ENCODE measurements around the gene CTRL.

Gene CTRL

GRCh38 chr16:67892375-67892774, 39.3 kb downstream of the CTRL start:
- no peak for DNase-seq
- H3K27ac ChIP-seq (ENCODE audit: insufficient read depth, low read length, poor library complexity, severe bottlenecking), result no peak overlapping the region
- H3K27me3 ChIP-seq (replicated peaks; ENCODE audit: control insufficient read depth, insufficient read depth, low read length, poor library complexity, severe bottlenecking), result no peaks in the 10 kb centered on the region
- H3K36me3 ChIP-seq (ENCODE audit: control insufficient read depth, insufficient read depth, low read length), result no peaks in the 10 kb centered on the region
- H3K9me3 ChIP-seq (ENCODE audit: control insufficient read depth, low read length), result no peaks in the 10 kb centered on the region
- peaks cover 17% of the 10 kb centered on the region for H3K4me1 ChIP-seq (ENCODE audit: control insufficient read depth, insufficient read depth, low read length, poor library complexity, severe bottlenecking)
- H3K4me3 ChIP-seq (ENCODE audit: insufficient read depth, low read depth, low read length, poor library complexity, severe bottlenecking), result peak overlapping the region; percentile 92

GRCh38 chr16:67888331-67888730, 43.3 kb downstream of the CTRL start:
- peaks cover 25% of the 10 kb centered on the region for H3K36me3 ChIP-seq (ENCODE audit: control insufficient read depth, insufficient read depth, low read length)
- DNase-seq, result no peak
- H3K27ac ChIP-seq (ENCODE audit: insufficient read depth, low read length, poor library complexity, severe bottlenecking), result no peak overlapping the region
- H3K9me3 ChIP-seq (ENCODE audit: control insufficient read depth, low read length), result no peaks in the 10 kb centered on the region
- no peaks in the 10 kb centered on the region for H3K27me3 ChIP-seq (replicated peaks; ENCODE audit: control insufficient read depth, insufficient read depth, low read length, poor library complexity, severe bottlenecking)
- H3K4me3 ChIP-seq (ENCODE audit: insufficient read depth, low read depth, low read length, poor library complexity, severe bottlenecking), result no peak overlapping the region
- H3K4me1 ChIP-seq (ENCODE audit: control insufficient read depth, insufficient read depth, low read length, poor library complexity, severe bottlenecking), result peaks cover 6% of the 10 kb centered on the region

GRCh38 chr16:67886387-67886786, 45.3 kb downstream of the CTRL start:
- Histone ChIP-seq H3K9me3 (ENCODE audit: control insufficient read depth, low read length) (no peaks in the 10 kb centered on the region), H3K4me1 (ENCODE audit: control insufficient read depth, insufficient read depth, low read length, poor library complexity, severe bottlenecking) (no peaks in the 10 kb centered on the region), H3K36me3 (ENCODE audit: control insufficient read depth, insufficient read depth, low read length) (peaks cover 44% of the 10 kb centered on the region), H3K27me3 (replicated peaks; ENCODE audit: control insufficient read depth, insufficient read depth, low read length, poor library complexity, severe bottlenecking) (no peaks in the 10 kb centered on the region), H3K27ac (ENCODE audit: insufficient read depth, low read length, poor library complexity, severe bottlenecking) (no peak overlapping the region), H3K4me3 (ENCODE audit: insufficient read depth, low read depth, low read length, poor library complexity, severe bottlenecking) (no peak overlapping the region)
- DNase-seq, result no peak

- no peak for DNase-seq
- Histone ChIP-seq H3K4me1 (ENCODE audit: control insufficient read depth, insufficient read depth, low read length, poor library complexity, severe bottlenecking) (no peaks in the 10 kb centered on the region), H3K9me3 (ENCODE audit: control insufficient read depth, low read length) (no peaks in the 10 kb centered on the region), H3K36me3 (ENCODE audit: control insufficient read depth, insufficient read depth, low read length) (peaks cover 49% of the 10 kb centered on the region), H3K27ac (ENCODE audit: insufficient read depth, low read length, poor library complexity, severe bottlenecking) (no peak overlapping the region), H3K4me3 (ENCODE audit: insufficient read depth, low read depth, low read length, poor library complexity, severe bottlenecking) (no peak overlapping the region), H3K27me3 (replicated peaks; ENCODE audit: control insufficient read depth, insufficient read depth, low read length, poor library complexity, severe bottlenecking) (no peaks in the 10 kb centered on the region)
These were observed 45.7 kb downstream of the CTRL start for GRCh38 chr16:67885976-67886375.

GRCh38 chr16:67885545-67885944, 46.1 kb downstream of the CTRL start:
- Histone ChIP-seq H3K27ac (ENCODE audit: insufficient read depth, low read length, poor library complexity, severe bottlenecking) (no peak overlapping the region), H3K4me3 (ENCODE audit: insufficient read depth, low read depth, low read length, poor library complexity, severe bottlenecking) (no peak overlapping the region), H3K36me3 (ENCODE audit: control insufficient read depth, insufficient read depth, low read length) (peaks cover 53% of the 10 kb centered on the region)

GRCh38 chr16:67884684-67885083, 47.0 kb downstream of the CTRL start, which contains the start of gene NRN1L:
Gene NRN1L, plus strand, starts transcription at chr16:67884885. Its CDS starts 19 bp downstream, at chr16:67884904.
- no peak within 1 kb of the TSS for H3K4me3 ChIP-seq (ENCODE audit: insufficient read depth, low read depth, low read length, poor library complexity, severe bottlenecking)
- no peaks in the 10 kb centered on the region for H3K4me1 ChIP-seq (ENCODE audit: control insufficient read depth, insufficient read depth, low read length, poor library complexity, severe bottlenecking)
- H3K27me3 ChIP-seq (replicated peaks; ENCODE audit: control insufficient read depth, insufficient read depth, low read length, poor library complexity, severe bottlenecking), result no peaks in the 10 kb centered on the region
- no peak within 1 kb of the TSS for H3K27ac ChIP-seq (ENCODE audit: insufficient read depth, low read length, poor library complexity, severe bottlenecking)
- peaks cover 61% of the 10 kb centered on the region for H3K36me3 ChIP-seq (ENCODE audit: control insufficient read depth, insufficient read depth, low read length)
- H3K9me3 ChIP-seq (ENCODE audit: control insufficient read depth, low read length), result no peaks in the 10 kb centered on the region
- DNase-seq, result no peak

More at GRCh38 chr16:67885545-67885944, 46.1 kb downstream of the CTRL start:
- no peaks in the 10 kb centered on the region for H3K27me3 ChIP-seq (replicated peaks; ENCODE audit: control insufficient read depth, insufficient read depth, low read length, poor library complexity, severe bottlenecking)
- H3K9me3 ChIP-seq (ENCODE audit: control insufficient read depth, low read length), result no peaks in the 10 kb centered on the region
- no peaks in the 10 kb centered on the region for H3K4me1 ChIP-seq (ENCODE audit: control insufficient read depth, insufficient read depth, low read length, poor library complexity, severe bottlenecking)
- no peak for DNase-seq

- DNase-seq, result peak; percentile 48 to 59 (median 54)
- no peak overlapping the region for H3K27ac ChIP-seq (ENCODE audit: insufficient read depth, low read length, poor library complexity, severe bottlenecking)
- no peaks in the 10 kb centered on the region for H3K4me1 ChIP-seq (ENCODE audit: control insufficient read depth, insufficient read depth, low read length, poor library complexity, severe bottlenecking)
- H3K27me3 ChIP-seq (replicated peaks; ENCODE audit: control insufficient read depth, insufficient read depth, low read length, poor library complexity, severe bottlenecking), result no peaks in the 10 kb centered on the region
- H3K36me3 ChIP-seq (ENCODE audit: control insufficient read depth, insufficient read depth, low read length), result peaks cover 70% of the 10 kb centered on the region
- H3K9me3 ChIP-seq (ENCODE audit: control insufficient read depth, low read length), result no peaks in the 10 kb centered on the region
- no peak overlapping the region for H3K4me3 ChIP-seq (ENCODE audit: insufficient read depth, low read depth, low read length, poor library complexity, severe bottlenecking)
These were observed 47.8 kb downstream of the CTRL start for GRCh38 chr16:67883872-67884261.

GRCh38 chr16:67883146-67883871, 48.4 kb downstream of the CTRL start:
- H3K27me3 ChIP-seq (replicated peaks; ENCODE audit: control insufficient read depth, insufficient read depth, low read length, poor library complexity, severe bottlenecking), result no peaks in the 10 kb centered on the region
- no peak overlapping the region for H3K27ac ChIP-seq (ENCODE audit: insufficient read depth, low read length, poor library complexity, severe bottlenecking)

GRCh38 chr16:67882374-67883145, 49.1 kb downstream of the CTRL start:
- no peak overlapping the region for H3K27ac ChIP-seq (ENCODE audit: insufficient read depth, low read length, poor library complexity, severe bottlenecking)
- H3K4me3 ChIP-seq (ENCODE audit: insufficient read depth, low read depth, low read length, poor library complexity, severe bottlenecking), result no peak overlapping the region
- H3K9me3 ChIP-seq (ENCODE audit: control insufficient read depth, low read length), result no peaks in the 10 kb centered on the region
- H3K27me3 ChIP-seq (replicated peaks; ENCODE audit: control insufficient read depth, insufficient read depth, low read length, poor library complexity, severe bottlenecking), result no peaks in the 10 kb centered on the region
- H3K36me3 ChIP-seq (ENCODE audit: control insufficient read depth, insufficient read depth, low read length), result peaks cover 83% of the 10 kb centered on the region
- H3K4me1 ChIP-seq (ENCODE audit: control insufficient read depth, insufficient read depth, low read length, poor library complexity, severe bottlenecking), result no peaks in the 10 kb centered on the region
- no peak for DNase-seq

More at GRCh38 chr16:67883146-67883871, 48.4 kb downstream of the CTRL start:
- no peak for DNase-seq
- Histone ChIP-seq H3K9me3 (ENCODE audit: control insufficient read depth, low read length) (no peaks in the 10 kb centered on the region), H3K4me1 (ENCODE audit: control insufficient read depth, insufficient read depth, low read length, poor library complexity, severe bottlenecking) (no peaks in the 10 kb centered on the region), H3K4me3 (ENCODE audit: insufficient read depth, low read depth, low read length, poor library complexity, severe bottlenecking) (no peak overlapping the region), H3K36me3 (ENCODE audit: control insufficient read depth, insufficient read depth, low read length) (peaks cover 75% of the 10 kb centered on the region)

- Histone ChIP-seq H3K27ac (ENCODE audit: insufficient read depth, low read length, poor library complexity, severe bottlenecking) (no peak overlapping the region), H3K27me3 (replicated peaks; ENCODE audit: control insufficient read depth, insufficient read depth, low read length, poor library complexity, severe bottlenecking) (no peaks in the 10 kb centered on the region), H3K9me3 (ENCODE audit: control insufficient read depth, low read length) (no peaks in the 10 kb centered on the region), H3K4me1 (ENCODE audit: control insufficient read depth, insufficient read depth, low read length, poor library complexity, severe bottlenecking) (peaks cover 3% of the 10 kb centered on the region), H3K4me3 (ENCODE audit: insufficient read depth, low read depth, low read length, poor library complexity, severe bottlenecking) (no peak overlapping the region), H3K36me3 (ENCODE audit: control insufficient read depth, insufficient read depth, low read length) (peaks cover 89% of the 10 kb centered on the region)
- DNase-seq, result no peak
These were observed 50.0 kb downstream of the CTRL start for GRCh38 chr16:67881621-67882161.
